SH-SY5Y (cell line): ENCODE data around the gene TMEM167A.

Experiments used
- GATA2 ChIP-seq: IDR thresholded peaks from 2 replicates; pipeline ENCODE4 v1.6.1; 2011; ENCODE audit warnings: mild to moderate bottlenecking, low read depth, low read length
- GATA3 ChIP-seq: IDR thresholded peaks from 2 replicates; pipeline ENCODE4 v1.6.1; 2011; ENCODE audit warnings: low read depth, mild to moderate bottlenecking, low read length, moderate library complexity

Gene TMEM167A

DNA sequence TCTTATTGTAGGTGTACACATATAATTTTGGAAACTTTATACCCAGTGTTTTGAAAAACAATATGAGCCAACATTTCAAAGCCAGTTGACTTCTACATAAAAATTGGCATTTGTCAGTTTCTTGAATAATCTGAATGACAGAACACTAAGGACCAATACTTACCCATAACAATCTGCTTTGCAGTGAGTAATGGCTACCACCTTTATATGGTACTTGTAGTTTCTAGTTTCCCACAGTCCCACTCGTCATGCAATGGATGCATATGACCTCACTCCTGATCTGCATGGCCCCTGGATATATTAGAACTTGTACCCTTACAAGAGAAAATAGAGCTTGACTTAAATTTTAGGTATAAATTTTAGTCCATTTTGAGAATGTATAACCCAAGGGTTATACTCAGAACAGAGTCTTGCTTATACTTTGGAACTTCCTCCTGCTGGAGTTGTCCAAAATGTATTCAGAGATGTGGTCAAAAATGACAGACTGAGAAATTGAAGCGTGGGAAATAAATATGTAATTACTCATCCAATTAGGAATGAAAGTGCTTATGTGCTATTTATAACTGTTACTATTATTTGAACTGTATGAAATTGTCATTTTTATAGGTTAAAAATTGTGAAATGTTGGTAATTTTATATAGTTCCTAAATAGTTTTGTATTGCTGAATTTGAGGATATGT is 19.6 kb upstream of the TMEM167A start:
- TF ChIP-seq GATA3 (no peak), GATA2 (no peak)

DNA sequence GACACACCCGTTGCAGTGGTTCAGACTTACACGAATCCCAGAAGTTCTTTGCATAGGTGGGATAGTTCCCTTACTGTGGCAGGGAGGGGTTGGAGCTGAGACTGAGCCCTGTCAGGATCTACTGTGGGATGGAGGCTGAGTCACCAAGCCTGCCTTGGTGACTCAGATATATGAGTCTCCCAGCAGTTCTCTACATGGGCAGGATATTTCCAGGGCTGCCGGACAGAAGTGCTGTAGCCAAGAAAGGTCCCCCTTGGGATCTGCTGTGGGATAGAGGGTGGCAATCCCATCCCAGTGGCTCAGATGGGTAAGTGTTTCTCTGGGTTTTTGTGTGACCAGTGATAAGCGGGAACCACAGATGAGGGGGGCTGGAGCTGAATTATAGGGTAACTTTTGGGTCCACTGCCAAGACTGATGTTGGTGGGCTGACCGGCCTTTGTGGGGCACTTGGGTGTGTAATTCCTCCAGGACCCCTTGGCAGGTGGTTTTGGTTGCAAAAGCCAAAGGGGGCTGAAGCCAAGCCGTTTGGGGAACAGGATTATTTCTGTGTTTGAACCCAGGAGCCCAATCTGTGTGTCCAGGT is 18.9 kb upstream of the TMEM167A start:
- TF ChIP-seq GATA2 (no peak), GATA3 (no peak)

GRCh38 chr5:83095163-83095956 is 18.2 kb upstream of the TMEM167A start:
- TF ChIP-seq GATA3 (no peak), GATA2 (no peak)

DNA sequence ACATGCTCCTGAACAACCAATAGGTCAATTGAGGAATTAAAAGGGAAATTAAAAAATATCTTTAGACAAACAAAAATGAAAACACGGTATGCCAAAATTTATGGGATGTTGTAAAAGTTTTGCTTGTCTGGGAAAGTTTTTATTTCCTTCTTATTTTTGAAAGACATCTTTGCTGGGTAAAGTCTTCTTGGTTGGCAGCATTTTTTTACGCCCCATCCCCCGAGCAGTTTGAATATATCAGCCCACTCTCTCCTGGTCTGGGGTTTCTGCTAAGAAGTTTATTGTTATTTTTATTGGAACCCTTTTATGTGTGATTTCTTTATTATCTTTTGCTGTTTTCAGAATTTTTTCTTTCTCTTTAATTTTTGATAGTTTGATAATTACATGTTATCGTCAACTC is 16.5 kb upstream of the TMEM167A start:
- no peak for TF ChIP-seq GATA2
- no peak for TF ChIP-seq GATA3

- TF ChIP-seq GATA3 (no peak), GATA2 (no peak)
These were observed 15.4 kb upstream of the TMEM167A start for GRCh38 chr5:83092619-83093018.

GRCh38 chr5:83090169-83090568 is 13.0 kb upstream of the TMEM167A start:
- TF ChIP-seq GATA2 (no peak), GATA3 (no peak)

- TF ChIP-seq GATA3 (no peak), GATA2 (no peak)
These were observed 7.9 kb upstream of the TMEM167A start for GRCh38 chr5:83085106-83085505.

DNA sequence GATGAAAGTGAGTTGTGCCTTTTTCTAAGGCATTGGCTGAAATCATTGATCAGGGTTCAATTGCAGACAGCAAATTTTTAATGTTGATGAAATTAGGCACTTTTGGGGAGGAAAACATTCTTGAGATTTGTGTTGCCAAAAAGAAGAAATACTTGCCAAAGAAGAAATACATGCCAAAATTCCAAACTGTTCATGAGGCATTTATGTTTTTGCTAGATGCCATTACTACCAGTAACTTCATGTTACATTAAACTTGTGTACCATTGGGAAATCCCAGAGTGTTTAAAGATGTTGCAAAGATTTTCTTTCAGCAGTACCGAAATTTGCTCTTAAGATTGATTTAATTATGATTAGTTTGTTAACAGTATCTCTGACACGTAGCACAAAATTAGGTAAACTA is 7.1 kb upstream of the TMEM167A start:
- TF ChIP-seq GATA2: no peak
- no peak for TF ChIP-seq GATA3

GRCh38 chr5:83082750-83083149 is 5.6 kb upstream of the TMEM167A start:
- TF ChIP-seq GATA2: no peak
- TF ChIP-seq GATA3: no peak

DNA sequence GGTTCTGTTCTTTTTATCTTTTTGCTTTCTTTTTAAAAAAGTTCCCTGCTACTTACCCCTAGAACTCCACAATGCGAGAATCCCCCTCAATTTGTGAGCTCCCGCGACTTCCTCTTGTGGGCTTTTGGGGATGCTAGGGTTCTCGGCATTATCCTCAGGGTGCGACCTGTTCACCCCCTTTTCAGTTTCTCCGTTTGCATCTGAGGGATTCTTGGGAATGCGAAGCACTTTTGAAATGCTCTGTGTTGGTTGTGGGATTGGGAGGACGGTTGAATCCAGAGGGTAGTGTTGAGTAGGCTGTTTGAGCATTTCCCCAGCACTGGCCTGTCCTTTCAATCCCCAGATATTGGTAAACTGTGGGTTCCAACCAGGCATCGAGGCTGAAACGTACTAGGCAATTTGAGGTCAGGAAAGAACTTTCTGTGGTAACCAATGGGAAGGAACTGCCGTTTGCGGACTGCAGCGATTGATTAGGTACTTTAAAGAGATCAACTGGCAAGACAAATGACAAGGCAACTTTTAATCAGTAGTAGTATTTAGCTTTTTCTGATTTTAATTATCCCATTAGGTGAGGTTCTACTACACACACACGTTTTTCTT is 568 bp upstream of the TMEM167A start:
- TF ChIP-seq GATA2: no peak
- TF ChIP-seq GATA3: no peak

DNA sequence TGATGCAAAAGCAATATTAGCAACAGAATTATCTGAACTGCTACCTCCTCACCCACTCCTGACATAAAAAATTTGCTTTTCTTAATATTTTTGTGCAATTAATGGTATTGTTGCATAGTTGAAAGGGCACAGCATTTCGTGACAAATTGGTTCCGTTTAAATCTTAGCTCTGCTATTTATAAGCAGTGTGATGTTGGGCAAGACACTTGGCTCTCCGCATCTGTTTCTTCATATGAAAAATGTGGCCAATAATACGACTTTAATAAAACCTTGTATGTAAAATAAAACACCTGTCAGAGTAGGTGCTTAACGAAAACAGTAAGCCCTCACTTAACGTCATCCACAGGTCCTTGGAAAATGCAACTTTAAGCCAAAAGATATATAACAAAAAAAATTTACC is 4.2 kb downstream of the TMEM167A start:
- TF ChIP-seq GATA2 (no peak), GATA3 (no peak)

GRCh38 chr5:83071286-83072051 is 5.7 kb downstream of the TMEM167A start:
- no peak for TF ChIP-seq GATA3
- TF ChIP-seq GATA2: no peak

- TF ChIP-seq GATA3 (no peak), GATA2 (no peak)
These were observed 7.9 kb downstream of the TMEM167A start for GRCh38 chr5:83069096-83069799.

DNA sequence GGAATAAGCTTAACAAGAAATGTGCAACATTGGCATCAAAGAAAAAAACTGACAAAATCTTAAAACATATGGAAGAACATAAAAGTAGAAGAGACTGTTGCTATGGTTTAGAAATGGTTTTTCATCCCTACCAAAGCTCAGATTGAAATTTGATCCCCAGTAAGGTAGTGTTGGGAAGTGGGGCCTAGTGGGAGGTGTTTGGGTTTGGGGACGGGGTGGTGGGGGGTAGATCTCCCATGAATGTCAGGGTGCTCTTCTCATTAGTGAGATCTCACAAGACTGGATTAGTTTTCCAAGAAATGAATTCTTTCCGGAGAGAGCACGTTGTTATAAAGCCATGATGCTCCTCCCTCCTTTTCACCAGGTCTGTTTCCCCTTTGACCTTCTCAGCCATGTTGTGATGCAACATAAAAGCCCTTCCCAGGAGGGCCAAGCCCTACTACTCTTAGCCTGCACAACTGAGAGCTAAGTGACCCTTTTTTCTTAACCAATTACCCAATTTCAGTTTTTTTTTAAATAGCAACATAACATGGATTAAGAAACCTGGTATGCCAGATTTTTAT is 10.6 kb downstream of the TMEM167A start:
- TF ChIP-seq GATA2 (no peak), GATA3 (no peak)
